ENCODE measurements around the gene HBS1L. TPM values are rescaled to one million over a fixed set of nuclear protein-coding genes. Genes with fewer than 3 reads are reported as not detected.

Gene HBS1L
- total RNA-seq, 3 donors from 2014 or later (not counting 1 experiment from before 2014, with no cell fraction given), result 75.3 to 82.2 (median 80.1) TPM

- ATAC-seq (no peak), DNase-seq (no peak)
- Mint-ChIP-seq H3K27ac (no peak overlapping the region), H3K36me3 (peaks cover 8% of the 10 kb centered on the region), H3K4me1 (peaks cover 0 to under 1% of the 10 kb centered on the region in 2 donors), H3K4me3 (no peak overlapping the region), H3K27me3 (ENCODE audit: low read depth in 2 of 2) (no peaks in the 10 kb centered on the region), H3K9me3 (no peaks in the 10 kb centered on the region)
- no peaks in the 10 kb centered on the region for H3K27me3 ChIP-seq (ENCODE audit: control insufficient read depth, insufficient read depth, low read length)
- H3K4me3 ChIP-seq (ENCODE audit: low read length), result no peak overlapping the region
- H3K27ac ChIP-seq (ENCODE audit: low read length), result no peak overlapping the region
- no peaks in the 10 kb centered on the region for H3K9me3 ChIP-seq (ENCODE audit: control insufficient read depth, insufficient read depth, low read length)
- intact Hi-C loops (cut with micrococcal nuclease), result no loop called here
- TF ChIP-seq, protein P1, sequence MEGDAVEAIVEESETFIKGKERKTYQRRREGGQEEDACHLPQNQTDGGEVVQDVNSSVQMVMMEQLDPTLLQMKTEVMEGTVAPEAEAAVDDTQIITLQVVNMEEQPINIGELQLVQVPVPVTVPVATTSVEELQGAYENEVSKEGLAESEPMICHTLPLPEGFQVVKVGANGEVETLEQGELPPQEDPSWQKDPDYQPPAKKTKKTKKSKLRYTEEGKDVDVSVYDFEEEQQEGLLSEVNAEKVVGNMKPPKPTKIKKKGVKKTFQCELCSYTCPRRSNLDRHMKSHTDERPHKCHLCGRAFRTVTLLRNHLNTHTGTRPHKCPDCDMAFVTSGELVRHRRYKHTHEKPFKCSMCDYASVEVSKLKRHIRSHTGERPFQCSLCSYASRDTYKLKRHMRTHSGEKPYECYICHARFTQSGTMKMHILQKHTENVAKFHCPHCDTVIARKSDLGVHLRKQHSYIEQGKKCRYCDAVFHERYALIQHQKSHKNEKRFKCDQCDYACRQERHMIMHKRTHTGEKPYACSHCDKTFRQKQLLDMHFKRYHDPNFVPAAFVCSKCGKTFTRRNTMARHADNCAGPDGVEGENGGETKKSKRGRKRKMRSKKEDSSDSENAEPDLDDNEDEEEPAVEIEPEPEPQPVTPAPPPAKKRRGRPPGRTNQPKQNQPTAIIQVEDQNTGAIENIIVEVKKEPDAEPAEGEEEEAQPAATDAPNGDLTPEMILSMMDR (IDR thresholded peaks at IDR 0.05), result no peak
- H3K4me1 ChIP-seq (ENCODE audit: control insufficient read depth, insufficient read depth, low read length), result no peaks in the 10 kb centered on the region
- no peaks in the 10 kb centered on the region for H3K36me3 ChIP-seq (ENCODE audit: control insufficient read depth, insufficient read depth, low read length)
- 99% methylated on average over 3 of the region's 5 CpGs for WGBS (ENCODE audit: insufficient coverage)
Observed at GRCh38 chr6:134956032-134956431, 98.6 kb downstream of the HBS1L start.

GRCh38 chr6:134954272-134955000 is 100.2 kb downstream of the HBS1L start:
- intact Hi-C loops (cut with micrococcal nuclease), result no loop called here
- DNase-seq, result no peak
- 89% methylated on average over 2 of the region's 4 CpGs for WGBS (ENCODE audit: insufficient coverage)
- ATAC-seq, result no peak
- H3K9me3 Mint-ChIP-seq, result no peaks in the 10 kb centered on the region
- no peak overlapping the region for H3K4me3 Mint-ChIP-seq
- Histone ChIP-seq H3K9me3 (ENCODE audit: control insufficient read depth, insufficient read depth, low read length) (no peaks in the 10 kb centered on the region), H3K27ac (ENCODE audit: low read length) (no peak overlapping the region), H3K4me3 (ENCODE audit: low read length) (no peak overlapping the region), H3K4me1 (ENCODE audit: control insufficient read depth, insufficient read depth, low read length) (no peaks in the 10 kb centered on the region), H3K27me3 (ENCODE audit: control insufficient read depth, insufficient read depth, low read length) (no peaks in the 10 kb centered on the region), H3K36me3 (ENCODE audit: control insufficient read depth, insufficient read depth, low read length) (no peaks in the 10 kb centered on the region)
- H3K27me3 Mint-ChIP-seq (ENCODE audit: low read depth in 2 of 2), result no peaks in the 10 kb centered on the region
- no peaks in the 10 kb centered on the region for H3K4me1 Mint-ChIP-seq
- TF ChIP-seq, protein P1 (IDR thresholded peaks at IDR 0.05), result no peak
- H3K27ac Mint-ChIP-seq, result no peak overlapping the region
- no peaks in the 10 kb centered on the region for H3K36me3 Mint-ChIP-seq

DNA sequence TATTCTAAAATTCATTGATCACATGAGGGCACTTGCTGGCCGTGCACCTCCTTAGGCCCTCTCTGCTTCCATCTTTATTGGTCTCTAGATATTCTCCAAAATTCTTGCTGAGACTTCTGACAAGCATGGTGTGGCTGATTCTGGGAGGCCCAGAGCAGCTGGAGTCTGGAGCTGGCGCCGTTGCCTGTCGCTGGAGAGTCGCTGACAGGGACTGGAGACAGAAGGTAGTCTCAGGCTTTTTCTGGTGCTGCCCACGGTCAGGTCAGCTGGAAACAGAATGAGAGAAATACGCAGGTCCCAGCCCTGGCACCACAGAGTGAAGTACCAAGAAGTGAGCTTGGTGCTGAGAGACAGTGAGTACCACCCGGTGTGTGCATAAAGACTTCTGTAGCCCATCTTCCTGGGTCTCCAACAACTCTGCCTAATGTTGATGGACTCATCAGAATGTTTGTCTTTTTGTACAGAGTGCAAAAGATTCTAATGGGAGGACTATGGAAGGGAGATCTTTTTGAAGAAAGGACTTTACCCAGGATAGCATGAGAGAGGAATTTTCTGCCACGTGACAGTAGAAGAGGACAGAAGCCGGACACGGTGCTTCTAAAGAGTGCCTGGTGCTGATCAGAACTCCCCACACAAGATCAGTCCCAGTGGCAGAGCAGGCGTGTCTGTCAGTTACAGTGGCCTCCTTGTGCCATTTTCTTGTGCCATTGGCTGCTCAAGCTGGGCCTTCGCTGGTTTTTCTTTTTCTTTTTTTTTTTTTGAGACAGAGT is 102.9 kb downstream of the HBS1L start:
- DNase-seq, result no peak
- intact Hi-C loops (cut with micrococcal nuclease), result no loop called here
- Histone ChIP-seq H3K4me3 (ENCODE audit: low read length) (no peak overlapping the region), H3K27ac (ENCODE audit: low read length) (no peak overlapping the region), H3K36me3 (ENCODE audit: control insufficient read depth, insufficient read depth, low read length) (no peaks in the 10 kb centered on the region), H3K9me3 (ENCODE audit: control insufficient read depth, insufficient read depth, low read length) (no peaks in the 10 kb centered on the region), H3K27me3 (ENCODE audit: control insufficient read depth, insufficient read depth, low read length) (no peaks in the 10 kb centered on the region), H3K4me1 (ENCODE audit: control insufficient read depth, insufficient read depth, low read length) (no peaks in the 10 kb centered on the region)
- no peak for ATAC-seq
- no peaks in the 10 kb centered on the region for H3K4me1 Mint-ChIP-seq
- H3K4me3 Mint-ChIP-seq, result no peak overlapping the region
- no peaks in the 10 kb centered on the region for H3K36me3 Mint-ChIP-seq
- 94% methylated on average over 13 of the region's 13 CpGs for WGBS (ENCODE audit: insufficient coverage)
- H3K9me3 Mint-ChIP-seq, result no peaks in the 10 kb centered on the region
- TF ChIP-seq, protein P1 (IDR thresholded peaks at IDR 0.05), result no peak
- H3K27ac Mint-ChIP-seq, result no peak overlapping the region
- H3K27me3 Mint-ChIP-seq (ENCODE audit: low read depth in 2 of 2), result no peaks in the 10 kb centered on the region
